HCT116 (cell line): ENCODE results near the gene ADCY2. TPM values are rescaled to one million over a fixed set of nuclear protein-coding genes. Genes with fewer than 3 reads are reported as not detected.

Experiments
- ATAC-seq: fragments of 200-7000 bp; cut with Tn5 transposase; 2 replicates; pipeline ENCODE4 v1.9.1; 2020; ENCODE audit warnings: mild to moderate bottlenecking, moderate library complexity
- BruUV-seq: library from RNA; stranded (reverse); fragments of 400-500 nt; replicated peaks from 2 replicates; lab custom pipeline; 2021; lab: Mats Ljungman, UMichigan
- CTCF ChIA-PET: fragments of 300-600 bp; sonication (Branson Sonifier 250); formaldehyde crosslinking; loops from one replicate; lab custom pipeline; 2021; ENCODE audit warnings: antibody characterized with exemption; lab: Charles Lee
- POLR2A ChIA-PET: fragments of 300-600, 350-600 bp; sonication (Branson Sonifier 250); formaldehyde crosslinking; loops from one replicate; lab custom pipeline; 2021; ENCODE audit warnings: antibody characterized with exemption; lab: Charles Lee
- RAD21 ChIA-PET, 2 experiments: fragments of 300-600 bp; sonication (Branson Sonifier 250); formaldehyde crosslinking; loops; one replicate each; lab custom pipeline; 2023; ENCODE audit warnings: low total read pairs in 2 of 2; ENCODE audit not compliant: uncharacterized antibody in 2 of 2, unreplicated experiment in 2 of 2, low non-redundant PET in 1 of 2; lab: Charles Lee
- DNase-seq: peaks from one replicate; pipeline ENCODE4 v3.0.0-alpha.2; 2010; ENCODE audit warnings: low read depth, low spot score
- H2AFZ ChIP-seq: fragments of 200-600 bp; shearing (Covaris generic), sonication (generic); 2 replicates; pipeline ENCODE4 v1.6.1; 2017; ENCODE audit warnings: low read depth, mixed run types, mixed read lengths, antibody characterized with exemption, low read length; ENCODE audit not compliant: poor library complexity, severe bottlenecking
- H3K27ac ChIP-seq: 2 replicates; pipeline ENCODE4 v1.5.1; 2012; ENCODE audit warnings: low read depth, low read length
- H3K27me3 ChIP-seq: fragments of 200-600 bp; sonication (generic); 2 replicates; pipeline ENCODE4 v1.6.1; 2016; ENCODE audit warnings: mixed run types, low read length, mixed read lengths; ENCODE audit not compliant: insufficient read depth
- H3K36me3 ChIP-seq, 2 experiments: fragments of 200-500 bp in 1 of 2; fragments of 200-600 bp in 1 of 2; sonication (Bioruptor generic) in 1 of 2; sonication (generic) in 1 of 2; 2 replicates each; pipeline versions ENCODE4 v1.5.1 to v1.6.1; 2014 to 2016; ENCODE audit warnings: low read length in 2 of 2, inconsistent platforms in 1 of 2, mixed read lengths in 1 of 2, mixed run types in 1 of 2; ENCODE audit not compliant: insufficient read depth in 2 of 2, control insufficient read depth in 1 of 2
- H3K4me1 ChIP-seq, 2 experiments: fragments of 200-600 bp in 1 of 2; sonication (generic) in 1 of 2; 2 replicates each; pipeline versions ENCODE4 v1.5.1 to v1.6.1; 2012 to 2017; ENCODE audit warnings: low read length in 2 of 2, inconsistent platforms in 1 of 2, mild to moderate bottlenecking in 1 of 2, mixed read lengths in 1 of 2, mixed run types in 1 of 2, moderate library complexity in 1 of 2; ENCODE audit not compliant: insufficient read depth in 2 of 2, control insufficient read depth in 1 of 2
- H3K4me2 ChIP-seq: fragments of 200-600 bp; sonication (generic); 2 replicates; pipeline ENCODE4 v1.6.1; 2017; ENCODE audit warnings: mixed run types, low read length, mixed read lengths
- H3K4me3 ChIP-seq, 2 experiments: fragments of 200-600 bp in 1 of 2; sonication (generic) in 1 of 2; replicated peaks in 1 of 2; 2 replicates each; pipeline ENCODE4 v1.5.1; 2011 to 2016; ENCODE audit warnings: low read length in 2 of 2, control low read depth in 1 of 2, low read depth in 1 of 2, mild to moderate bottlenecking in 1 of 2, mixed read lengths in 1 of 2, mixed run types in 1 of 2
- H3K79me2 ChIP-seq: fragments of 200-600 bp; sonication (generic); 2 replicates; pipeline ENCODE4 v1.6.1; 2017; ENCODE audit warnings: mild to moderate bottlenecking, mixed run types, low read length, moderate library complexity, mixed read lengths; ENCODE audit not compliant: insufficient read depth
- H3K9ac ChIP-seq: fragments of 200-600 bp; sonication (generic); 2 replicates; pipeline ENCODE4 v1.6.1; 2016; ENCODE audit warnings: low read length, mixed read lengths
- H3K9me2 ChIP-seq: fragments of 200-600 bp; sonication (generic), shearing (Covaris generic); 2 replicates; pipeline ENCODE4 v1.6.1; 2017; ENCODE audit warnings: mixed run types, mild to moderate bottlenecking, moderate library complexity; ENCODE audit not compliant: insufficient read depth
- H3K9me3 ChIP-seq, 2 experiments: fragments of 200-500 bp in 1 of 2; fragments of 200-600 bp in 1 of 2; sonication (Bioruptor generic) in 1 of 2; sonication (generic) in 1 of 2; 2 replicates each; pipeline ENCODE4 v1.6.1; 2014 to 2017; ENCODE audit warnings: low read length in 2 of 2, mixed read lengths in 2 of 2, inconsistent platforms in 1 of 2, low read depth in 1 of 2, mild to moderate bottlenecking in 1 of 2, mixed run types in 1 of 2, moderate library complexity in 1 of 2; ENCODE audit not compliant: control insufficient read depth in 1 of 2, insufficient read depth in 1 of 2
- H4K20me1 ChIP-seq: fragments of 200-600 bp; sonication (generic), shearing (Covaris generic); 2 replicates; pipeline ENCODE4 v1.6.1; 2017; ENCODE audit warnings: mixed run types, mild to moderate bottlenecking, moderate library complexity; ENCODE audit not compliant: insufficient read depth
- CBX3 ChIP-seq: IDR thresholded peaks from 2 replicates; pipeline ENCODE4 v1.6.1; 2012; ENCODE audit warnings: low read depth
- CEBPB ChIP-seq: IDR thresholded peaks from 2 replicates; pipeline ENCODE4 v1.6.1; 2012; ENCODE audit warnings: low read depth
- EGR1 ChIP-seq: IDR thresholded peaks from 2 replicates; pipeline ENCODE4 v1.6.1; 2012; ENCODE audit warnings: low read depth
- EZH2 ChIP-seq: fragments of 200-600 bp; sonication (generic); IDR thresholded peaks from 2 replicates; pipeline ENCODE4 v1.6.1; 2017; ENCODE audit warnings: antibody characterized with exemption, mixed run types
- EZH2phosphoT487 ChIP-seq: fragments of 200-600 bp; IDR thresholded peaks from 2 replicates; pipeline ENCODE4 v1.6.1; 2018; ENCODE audit warnings: antibody characterized with exemption, borderline replicate concordance
- FOSL1 ChIP-seq: IDR thresholded peaks from 2 replicates; pipeline ENCODE4 v1.6.1; 2012; ENCODE audit warnings: low read depth
- JUND ChIP-seq: IDR thresholded peaks from 2 replicates; pipeline ENCODE4 v1.6.1; 2012
- TCF7L2 ChIP-seq: IDR thresholded peaks from 2 replicates; pipeline ENCODE4 v1.7.0; 2011; ENCODE audit warnings: borderline replicate concordance, inconsistent platforms; ENCODE audit not compliant: insufficient read depth, insufficient read length; ENCODE audit errors: extremely low read depth
- ZFX ChIP-seq: fragments of 450-650 bp; IDR thresholded peaks from 2 replicates; pipeline ENCODE4 v1.6.1; 2017
- ZNF274 ChIP-seq: fragments of 200-500 bp; sonication (Bioruptor generic); IDR thresholded peaks from 2 replicates; pipeline ENCODE4 v1.6.1; 2014; ENCODE audit warnings: mild to moderate bottlenecking, low read depth, low read length, inconsistent platforms
- intact Hi-C: fragments of 100-400 bp; cut with micrococcal nuclease; formaldehyde crosslinking; loops from 2 replicates; pipeline ENCODE4 v1.10.0; 2022
- total RNA-seq: library from RNA; stranded (reverse); gene quantifications from one replicate; pipeline ENCODE4 v1.2.1, GENCODE V29; 2021; ENCODE audit not compliant: unreplicated experiment
- TF ChIP-seq, protein P1 (sequence below): IDR thresholded peaks from 2 replicates; pipeline ENCODE4 v1.6.1; 2011; ENCODE audit warnings: mild to moderate bottlenecking, low read length, moderate library complexity; ENCODE audit not compliant: insufficient replicate concordance; ENCODE audit errors: extremely low read depth
- TF ChIP-seq, protein P2 (sequence below): IDR thresholded peaks from 2 replicates; pipeline ENCODE4 v1.6.1; 2012
- TF ChIP-seq, protein P3 (sequence below): IDR thresholded peaks from 2 replicates; pipeline ENCODE4 v1.6.1; 2012; ENCODE audit warnings: low read depth

ADCY2 gene
- total RNA-seq, 1 experiment from 2014 or later = 0.15 TPM

DNA sequence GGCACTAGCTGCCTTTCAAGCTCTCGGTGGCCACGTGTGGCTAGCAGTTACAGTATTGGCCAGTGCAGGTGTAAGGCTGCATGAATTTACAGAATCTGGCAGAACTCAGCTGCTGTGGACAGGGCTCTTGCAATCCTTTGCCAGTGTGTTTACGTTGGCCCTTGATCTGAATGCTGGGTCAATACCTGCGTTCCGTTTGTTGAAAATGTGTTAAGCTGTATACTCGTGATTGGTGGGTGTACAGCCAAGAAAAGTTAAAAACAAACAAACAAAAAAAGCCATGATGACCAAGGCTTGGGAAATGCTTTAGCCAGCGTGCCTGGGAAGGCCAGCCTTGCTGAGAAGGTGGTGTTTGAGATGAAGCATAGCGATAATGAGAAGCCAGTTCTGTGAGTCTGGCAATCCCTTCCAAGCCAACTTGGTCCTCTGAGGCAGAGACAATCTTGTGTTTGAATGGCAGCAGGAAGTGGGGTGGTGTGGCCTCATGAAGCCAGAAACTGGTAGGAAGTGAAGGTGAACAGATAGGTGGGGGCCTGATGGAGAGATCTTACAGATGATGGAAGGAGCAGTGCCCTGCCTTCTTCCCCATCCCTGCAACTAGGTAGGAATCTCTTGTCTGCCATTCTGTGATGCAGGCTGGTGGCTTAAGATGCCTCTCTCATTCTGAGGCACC, 455.8 kb downstream of the ADCY2 start:
- H4K20me1 ChIP-seq = no peaks in the 10 kb centered on the region
- H3K9me3 ChIP-seq = no peaks in the 10 kb centered on the region
- no peak overlapping the region for H2AFZ ChIP-seq
- no peak overlapping the region for H3K9ac ChIP-seq
- DNase-seq (no peak), ATAC-seq (no peak)
- no peaks in the 10 kb centered on the region for H3K36me3 ChIP-seq
- TF ChIP-seq EZH2 = no peak
- no peak for TF ChIP-seq EZH2phosphoT487
- H3K4me3 ChIP-seq = no peak overlapping the region
- H3K4me1 ChIP-seq = no peaks in the 10 kb centered on the region
- H3K79me2 ChIP-seq = no peaks in the 10 kb centered on the region
- H3K9me2 ChIP-seq = no peaks in the 10 kb centered on the region
- H3K4me2 ChIP-seq = no peak overlapping the region
- no TSS peak for BruUV-seq
- intact Hi-C loops = no loop called here
- ChIA-PET RAD21 (no interaction called here), POLR2A (no interaction called here), CTCF (no interaction called here)
- no peaks in the 10 kb centered on the region for H3K27me3 ChIP-seq
- H3K27ac ChIP-seq = no peak overlapping the region

DNA sequence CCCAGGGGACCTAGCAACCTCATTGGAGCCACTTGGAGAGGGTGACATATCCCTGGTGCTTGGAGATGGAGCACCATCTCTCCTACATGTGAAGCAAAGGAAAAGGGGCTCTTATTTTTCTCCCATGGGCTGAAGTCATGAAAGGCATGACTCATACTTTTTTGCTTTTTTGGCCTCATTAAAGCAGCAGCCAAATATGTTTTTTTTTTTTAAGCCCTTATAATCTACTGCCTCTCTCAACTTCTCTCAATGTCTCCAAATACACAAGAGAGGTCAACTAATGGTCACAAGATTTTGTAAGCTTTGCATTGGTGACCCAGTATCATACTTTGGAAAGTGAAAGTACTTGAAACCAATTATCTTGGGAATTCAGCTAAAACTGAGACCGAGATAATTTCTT, 456.6 kb downstream of the ADCY2 start:
- Histone ChIP-seq H3K79me2 (no peaks in the 10 kb centered on the region), H3K4me3 (no peak overlapping the region), H3K36me3 (no peaks in the 10 kb centered on the region), H3K9me2 (no peaks in the 10 kb centered on the region), H3K4me1 (no peaks in the 10 kb centered on the region), H3K9me3 (no peaks in the 10 kb centered on the region), H2AFZ (no peak overlapping the region), H3K27me3 (no peaks in the 10 kb centered on the region), H4K20me1 (no peaks in the 10 kb centered on the region), H3K4me2 (no peak overlapping the region), H3K27ac (no peak overlapping the region), H3K9ac (no peak overlapping the region)
- CTCF ChIA-PET = no interaction called here
- no TSS peak for BruUV-seq
- intact Hi-C loops = no loop called here
- DNase-seq = no peak
- RAD21 ChIA-PET = no interaction called here
- ATAC-seq = no peak
- POLR2A ChIA-PET = no interaction called here
- TF ChIP-seq, protein P1, sequence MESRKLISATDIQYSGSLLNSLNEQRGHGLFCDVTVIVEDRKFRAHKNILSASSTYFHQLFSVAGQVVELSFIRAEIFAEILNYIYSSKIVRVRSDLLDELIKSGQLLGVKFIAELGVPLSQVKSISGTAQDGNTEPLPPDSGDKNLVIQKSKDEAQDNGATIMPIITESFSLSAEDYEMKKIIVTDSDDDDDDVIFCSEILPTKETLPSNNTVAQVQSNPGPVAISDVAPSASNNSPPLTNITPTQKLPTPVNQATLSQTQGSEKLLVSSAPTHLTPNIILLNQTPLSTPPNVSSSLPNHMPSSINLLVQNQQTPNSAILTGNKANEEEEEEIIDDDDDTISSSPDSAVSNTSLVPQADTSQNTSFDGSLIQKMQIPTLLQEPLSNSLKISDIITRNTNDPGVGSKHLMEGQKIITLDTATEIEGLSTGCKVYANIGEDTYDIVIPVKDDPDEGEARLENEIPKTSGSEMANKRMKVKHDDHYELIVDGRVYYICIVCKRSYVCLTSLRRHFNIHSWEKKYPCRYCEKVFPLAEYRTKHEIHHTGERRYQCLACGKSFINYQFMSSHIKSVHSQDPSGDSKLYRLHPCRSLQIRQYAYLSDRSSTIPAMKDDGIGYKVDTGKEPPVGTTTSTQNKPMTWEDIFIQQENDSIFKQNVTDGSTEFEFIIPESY = no peak
- TF ChIP-seq, protein P2, sequence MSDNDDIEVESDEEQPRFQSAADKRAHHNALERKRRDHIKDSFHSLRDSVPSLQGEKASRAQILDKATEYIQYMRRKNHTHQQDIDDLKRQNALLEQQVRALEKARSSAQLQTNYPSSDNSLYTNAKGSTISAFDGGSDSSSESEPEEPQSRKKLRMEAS = no peak
- TF ChIP-seq JUND (no peak), FOSL1 (no peak), CBX3 (no peak), TCF7L2 (no peak), EZH2phosphoT487 (no peak), ZNF274 (no peak), ZFX (no peak), CEBPB (no peak), EGR1 (no peak)
- TF ChIP-seq, protein P3, sequence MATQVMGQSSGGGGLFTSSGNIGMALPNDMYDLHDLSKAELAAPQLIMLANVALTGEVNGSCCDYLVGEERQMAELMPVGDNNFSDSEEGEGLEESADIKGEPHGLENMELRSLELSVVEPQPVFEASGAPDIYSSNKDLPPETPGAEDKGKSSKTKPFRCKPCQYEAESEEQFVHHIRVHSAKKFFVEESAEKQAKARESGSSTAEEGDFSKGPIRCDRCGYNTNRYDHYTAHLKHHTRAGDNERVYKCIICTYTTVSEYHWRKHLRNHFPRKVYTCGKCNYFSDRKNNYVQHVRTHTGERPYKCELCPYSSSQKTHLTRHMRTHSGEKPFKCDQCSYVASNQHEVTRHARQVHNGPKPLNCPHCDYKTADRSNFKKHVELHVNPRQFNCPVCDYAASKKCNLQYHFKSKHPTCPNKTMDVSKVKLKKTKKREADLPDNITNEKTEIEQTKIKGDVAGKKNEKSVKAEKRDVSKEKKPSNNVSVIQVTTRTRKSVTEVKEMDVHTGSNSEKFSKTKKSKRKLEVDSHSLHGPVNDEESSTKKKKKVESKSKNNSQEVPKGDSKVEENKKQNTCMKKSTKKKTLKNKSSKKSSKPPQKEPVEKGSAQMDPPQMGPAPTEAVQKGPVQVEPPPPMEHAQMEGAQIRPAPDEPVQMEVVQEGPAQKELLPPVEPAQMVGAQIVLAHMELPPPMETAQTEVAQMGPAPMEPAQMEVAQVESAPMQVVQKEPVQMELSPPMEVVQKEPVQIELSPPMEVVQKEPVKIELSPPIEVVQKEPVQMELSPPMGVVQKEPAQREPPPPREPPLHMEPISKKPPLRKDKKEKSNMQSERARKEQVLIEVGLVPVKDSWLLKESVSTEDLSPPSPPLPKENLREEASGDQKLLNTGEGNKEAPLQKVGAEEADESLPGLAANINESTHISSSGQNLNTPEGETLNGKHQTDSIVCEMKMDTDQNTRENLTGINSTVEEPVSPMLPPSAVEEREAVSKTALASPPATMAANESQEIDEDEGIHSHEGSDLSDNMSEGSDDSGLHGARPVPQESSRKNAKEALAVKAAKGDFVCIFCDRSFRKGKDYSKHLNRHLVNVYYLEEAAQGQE = no peak
